ENCODE results near the gene ABCA1.
A peak's percentile ranks its signal among the peaks of the same experiment; 100 is the strongest.

Gene ABCA1

GRCh38 chr9:104972242-104972866, 44.4 kb upstream of the ABCA1 start:
- TF ChIP-seq MAX (IDR thresholded peaks at IDR 0.05; ENCODE audit: low read depth, low read length): no peak
- no peak for TF ChIP-seq POLR2A (IDR thresholded peaks at IDR 0.05; ENCODE audit: extremely low read depth, insufficient read length)
- no peak for TF ChIP-seq CTCF (IDR thresholded peaks at IDR 0.05; ENCODE audit: low read depth, low read length)
- TF ChIP-seq MYC (IDR thresholded peaks at IDR 0.05; ENCODE audit: low read depth, low read length): no peak
- no peak for DNase-seq (ENCODE audit: low read depth)
- H3K4me3 ChIP-seq (ENCODE audit: low read depth, low read length): no peak overlapping the region

- no peak overlapping the region for H3K4me3 ChIP-seq (ENCODE audit: low read depth, low read length)
- no peak for TF ChIP-seq POLR2A (IDR thresholded peaks at IDR 0.05; ENCODE audit: extremely low read depth, insufficient read length)
- TF ChIP-seq MYC (IDR thresholded peaks at IDR 0.05; ENCODE audit: low read depth, low read length): no peak
- TF ChIP-seq MAX (IDR thresholded peaks at IDR 0.05; ENCODE audit: low read depth, low read length): no peak
- TF ChIP-seq CTCF (IDR thresholded peaks at IDR 0.05; ENCODE audit: low read depth, low read length): no peak
- no peak for DNase-seq (ENCODE audit: low read depth)
Observed at GRCh38 chr9:104971511-104971910, 43.6 kb upstream of the ABCA1 start.

- H3K4me3 ChIP-seq (ENCODE audit: low read depth, low read length): no peak overlapping the region
- TF ChIP-seq MYC (IDR thresholded peaks at IDR 0.05; ENCODE audit: low read depth, low read length) (no peak), MAX (IDR thresholded peaks at IDR 0.05; ENCODE audit: low read depth, low read length) (no peak), POLR2A (IDR thresholded peaks at IDR 0.05; ENCODE audit: extremely low read depth, insufficient read length) (no peak), CTCF (IDR thresholded peaks at IDR 0.05; ENCODE audit: low read depth, low read length) (no peak)
- DNase-seq (ENCODE audit: low read depth): no peak
Observed at GRCh38 chr9:104970271-104970987, 42.5 kb upstream of the ABCA1 start.

- no peak for DNase-seq (ENCODE audit: low read depth)
- peak overlapping the region; percentile 83 for H3K4me3 ChIP-seq (ENCODE audit: low read depth, low read length)
- no peak for TF ChIP-seq MYC (IDR thresholded peaks at IDR 0.05; ENCODE audit: low read depth, low read length)
- no peak for TF ChIP-seq POLR2A (IDR thresholded peaks at IDR 0.05; ENCODE audit: extremely low read depth, insufficient read length)
Observed at GRCh38 chr9:104969116-104969515, 41.2 kb upstream of the ABCA1 start.

- peak; percentile 88 for DNase-seq (ENCODE audit: low read depth)
- peak overlapping the region; percentile 83 for H3K4me3 ChIP-seq (ENCODE audit: low read depth, low read length)
- TF ChIP-seq MAX (IDR thresholded peaks at IDR 0.05; ENCODE audit: low read depth, low read length): peak; percentile 57
- TF ChIP-seq CTCF (IDR thresholded peaks at IDR 0.05; ENCODE audit: low read depth, low read length): no peak
- peak; percentile 32 for TF ChIP-seq POLR2A (IDR thresholded peaks at IDR 0.05; ENCODE audit: extremely low read depth, insufficient read length)
- TF ChIP-seq MYC (IDR thresholded peaks at IDR 0.05; ENCODE audit: low read depth, low read length): peak; percentile 35
Observed at GRCh38 chr9:104968025-104968982, 40.3 kb upstream of the ABCA1 start.

Measured in NB4 (cell line).